Measurements from ENCODE around the gene CEP57L1. TPM values are rescaled to one million over a fixed set of nuclear protein-coding genes. Genes with fewer than 3 reads are reported as not detected.

CEP57L1 gene
- total and polyA plus RNA-seq, 4 donors: 3.8 to 22.1 (median 10.2) TPM

DNA sequence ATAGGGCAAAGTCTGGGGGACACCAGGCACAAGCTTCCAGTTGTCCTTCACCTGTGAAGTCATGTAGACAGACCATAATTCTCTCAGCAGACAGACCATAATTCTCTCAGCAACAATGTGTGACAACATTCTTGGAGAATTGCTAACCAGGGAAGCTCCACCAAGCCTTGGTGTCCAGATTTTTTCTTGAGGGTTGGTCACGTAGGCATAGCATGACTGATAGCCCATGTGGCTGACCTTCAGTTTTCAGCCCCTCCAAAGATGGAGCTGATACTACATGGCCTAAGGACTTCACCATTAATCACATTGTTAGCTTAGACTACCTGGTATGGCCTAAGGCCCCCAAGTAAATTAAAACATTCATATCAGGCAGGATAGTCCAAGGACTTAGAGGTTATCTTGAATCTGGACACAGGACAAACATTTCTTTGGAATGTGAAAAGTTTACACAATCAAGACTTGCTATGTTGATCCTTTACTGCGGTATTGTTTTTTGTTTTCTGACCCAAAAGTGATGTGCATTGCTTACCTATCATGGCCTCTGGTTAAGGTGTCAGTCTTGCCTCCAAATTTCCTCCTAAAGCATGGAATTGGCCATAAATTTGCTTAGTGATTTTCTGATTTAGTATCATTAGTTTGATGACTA lies 76.9 kb downstream of the CEP57L1 start (continued):
- TF ChIP-seq, protein P1, sequence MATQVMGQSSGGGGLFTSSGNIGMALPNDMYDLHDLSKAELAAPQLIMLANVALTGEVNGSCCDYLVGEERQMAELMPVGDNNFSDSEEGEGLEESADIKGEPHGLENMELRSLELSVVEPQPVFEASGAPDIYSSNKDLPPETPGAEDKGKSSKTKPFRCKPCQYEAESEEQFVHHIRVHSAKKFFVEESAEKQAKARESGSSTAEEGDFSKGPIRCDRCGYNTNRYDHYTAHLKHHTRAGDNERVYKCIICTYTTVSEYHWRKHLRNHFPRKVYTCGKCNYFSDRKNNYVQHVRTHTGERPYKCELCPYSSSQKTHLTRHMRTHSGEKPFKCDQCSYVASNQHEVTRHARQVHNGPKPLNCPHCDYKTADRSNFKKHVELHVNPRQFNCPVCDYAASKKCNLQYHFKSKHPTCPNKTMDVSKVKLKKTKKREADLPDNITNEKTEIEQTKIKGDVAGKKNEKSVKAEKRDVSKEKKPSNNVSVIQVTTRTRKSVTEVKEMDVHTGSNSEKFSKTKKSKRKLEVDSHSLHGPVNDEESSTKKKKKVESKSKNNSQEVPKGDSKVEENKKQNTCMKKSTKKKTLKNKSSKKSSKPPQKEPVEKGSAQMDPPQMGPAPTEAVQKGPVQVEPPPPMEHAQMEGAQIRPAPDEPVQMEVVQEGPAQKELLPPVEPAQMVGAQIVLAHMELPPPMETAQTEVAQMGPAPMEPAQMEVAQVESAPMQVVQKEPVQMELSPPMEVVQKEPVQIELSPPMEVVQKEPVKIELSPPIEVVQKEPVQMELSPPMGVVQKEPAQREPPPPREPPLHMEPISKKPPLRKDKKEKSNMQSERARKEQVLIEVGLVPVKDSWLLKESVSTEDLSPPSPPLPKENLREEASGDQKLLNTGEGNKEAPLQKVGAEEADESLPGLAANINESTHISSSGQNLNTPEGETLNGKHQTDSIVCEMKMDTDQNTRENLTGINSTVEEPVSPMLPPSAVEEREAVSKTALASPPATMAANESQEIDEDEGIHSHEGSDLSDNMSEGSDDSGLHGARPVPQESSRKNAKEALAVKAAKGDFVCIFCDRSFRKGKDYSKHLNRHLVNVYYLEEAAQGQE (IDR thresholded peaks at IDR 0.05): no peak
- TF ChIP-seq GABPA (IDR thresholded peaks at IDR 0.05 in 1 of 2, conservative IDR thresholded peaks at IDR 0.05 in 1 of 2): no peak
- no peak for TF ChIP-seq SP1 (IDR thresholded peaks at IDR 0.05)
- no peak for TF ChIP-seq FOXA2 (IDR thresholded peaks at IDR 0.05)

DNA sequence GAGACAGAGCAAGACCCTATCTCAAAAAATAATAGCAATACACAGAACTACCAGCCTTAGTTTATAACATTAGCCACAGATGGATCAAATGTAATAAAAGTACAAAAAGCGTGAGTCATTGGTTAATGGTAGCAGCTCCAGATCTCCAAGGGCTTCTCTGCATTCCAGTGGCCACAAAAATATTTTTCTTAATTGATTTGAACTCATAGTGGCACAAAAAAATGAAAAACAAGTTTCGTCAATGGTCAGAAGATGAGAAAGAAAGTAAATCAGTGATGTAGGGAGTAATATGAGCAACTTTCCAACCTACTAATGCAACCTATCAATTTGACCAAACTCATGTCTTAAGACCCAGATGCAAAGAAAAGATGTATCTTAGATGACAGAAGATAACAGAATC lies 79.6 kb downstream of the CEP57L1 start:
- H3K9ac ChIP-seq (ENCODE audit: low read depth in 1 of 2, low read length in 2 of 2): no peak overlapping the region
- H3K4me3 ChIP-seq (ENCODE audit: low read depth in 1 of 3, low read length in 3 of 3): no peak overlapping the region
- no peaks in the 10 kb centered on the region for H3K4me1 ChIP-seq (ENCODE audit: control insufficient read depth in 4 of 4, insufficient read depth in 4 of 4, low read length in 3 of 4)
- no peaks in the 10 kb centered on the region for H3K36me3 ChIP-seq (ENCODE audit: control insufficient read depth in 4 of 4, insufficient read depth in 3 of 4, low read depth in 1 of 4, low read length in 3 of 4)
- DNase-seq (ENCODE audit: low spot score): no peak
- 97% methylated on average over 2 of the region's 2 CpGs for WGBS
- H3K9me3 ChIP-seq (ENCODE audit: control insufficient read depth in 4 of 4, low read length in 3 of 4): no peaks in the 10 kb centered on the region
- TF ChIP-seq, protein P2, sequence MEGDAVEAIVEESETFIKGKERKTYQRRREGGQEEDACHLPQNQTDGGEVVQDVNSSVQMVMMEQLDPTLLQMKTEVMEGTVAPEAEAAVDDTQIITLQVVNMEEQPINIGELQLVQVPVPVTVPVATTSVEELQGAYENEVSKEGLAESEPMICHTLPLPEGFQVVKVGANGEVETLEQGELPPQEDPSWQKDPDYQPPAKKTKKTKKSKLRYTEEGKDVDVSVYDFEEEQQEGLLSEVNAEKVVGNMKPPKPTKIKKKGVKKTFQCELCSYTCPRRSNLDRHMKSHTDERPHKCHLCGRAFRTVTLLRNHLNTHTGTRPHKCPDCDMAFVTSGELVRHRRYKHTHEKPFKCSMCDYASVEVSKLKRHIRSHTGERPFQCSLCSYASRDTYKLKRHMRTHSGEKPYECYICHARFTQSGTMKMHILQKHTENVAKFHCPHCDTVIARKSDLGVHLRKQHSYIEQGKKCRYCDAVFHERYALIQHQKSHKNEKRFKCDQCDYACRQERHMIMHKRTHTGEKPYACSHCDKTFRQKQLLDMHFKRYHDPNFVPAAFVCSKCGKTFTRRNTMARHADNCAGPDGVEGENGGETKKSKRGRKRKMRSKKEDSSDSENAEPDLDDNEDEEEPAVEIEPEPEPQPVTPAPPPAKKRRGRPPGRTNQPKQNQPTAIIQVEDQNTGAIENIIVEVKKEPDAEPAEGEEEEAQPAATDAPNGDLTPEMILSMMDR (IDR thresholded peaks at IDR 0.05; ENCODE audit: low read depth, low read length, missing input control): no peak
- no peak for TF ChIP-seq JUND (IDR thresholded peaks at IDR 0.05)
- no peak for TF ChIP-seq HNF4G (IDR thresholded peaks at IDR 0.05)
- TF ChIP-seq, protein P3, sequence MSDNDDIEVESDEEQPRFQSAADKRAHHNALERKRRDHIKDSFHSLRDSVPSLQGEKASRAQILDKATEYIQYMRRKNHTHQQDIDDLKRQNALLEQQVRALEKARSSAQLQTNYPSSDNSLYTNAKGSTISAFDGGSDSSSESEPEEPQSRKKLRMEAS (IDR thresholded peaks at IDR 0.05): no peak
- TF ChIP-seq GABPA (IDR thresholded peaks at IDR 0.05 in 1 of 2, conservative IDR thresholded peaks at IDR 0.05 in 1 of 2): no peak
- TF ChIP-seq TAF1 (conservative IDR thresholded peaks at IDR 0.05): no peak
- TF ChIP-seq RXRA (IDR thresholded peaks at IDR 0.05): no peak
- TF ChIP-seq FOXA1 (IDR thresholded peaks at IDR 0.05): no peak
- no peak for TF ChIP-seq FOXA2 (IDR thresholded peaks at IDR 0.05)
- TF ChIP-seq RAD21 (IDR thresholded peaks at IDR 0.05): no peak
- TF ChIP-seq EGR1 (IDR thresholded peaks at IDR 0.05; ENCODE audit: low read depth in 2 of 2): no peak
- TF ChIP-seq YY1 (IDR thresholded peaks at IDR 0.05): no peak
- no peak for TF ChIP-seq NR2F2 (IDR thresholded peaks at IDR 0.05)
- TF ChIP-seq SP1 (IDR thresholded peaks at IDR 0.05): no peak
- TF ChIP-seq, protein P4, sequence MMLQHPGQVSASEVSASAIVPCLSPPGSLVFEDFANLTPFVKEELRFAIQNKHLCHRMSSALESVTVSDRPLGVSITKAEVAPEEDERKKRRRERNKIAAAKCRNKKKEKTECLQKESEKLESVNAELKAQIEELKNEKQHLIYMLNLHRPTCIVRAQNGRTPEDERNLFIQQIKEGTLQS (IDR thresholded peaks at IDR 0.05): no peak
- TF ChIP-seq HNF4A (conservative IDR thresholded peaks at IDR 0.05): no peak
- no peak overlapping the region for H3K27ac ChIP-seq (ENCODE audit: low read depth in 1 of 2, low read length in 2 of 2)
- H3K27me3 ChIP-seq (ENCODE audit: control insufficient read depth in 4 of 4, insufficient read depth in 4 of 4, low read length in 3 of 4): no peaks in the 10 kb centered on the region

Measured in liver (tissue), 9 donors.